ENCODE results near the gene MCF2L. TPM values are rescaled to one million over a fixed set of nuclear protein-coding genes. Genes with fewer than 3 reads are reported as not detected.

Gene MCF2L
- total RNA-seq, 4 donors from 2014 or later = 62.1 to 186 (median 91.3) TPM

DNA sequence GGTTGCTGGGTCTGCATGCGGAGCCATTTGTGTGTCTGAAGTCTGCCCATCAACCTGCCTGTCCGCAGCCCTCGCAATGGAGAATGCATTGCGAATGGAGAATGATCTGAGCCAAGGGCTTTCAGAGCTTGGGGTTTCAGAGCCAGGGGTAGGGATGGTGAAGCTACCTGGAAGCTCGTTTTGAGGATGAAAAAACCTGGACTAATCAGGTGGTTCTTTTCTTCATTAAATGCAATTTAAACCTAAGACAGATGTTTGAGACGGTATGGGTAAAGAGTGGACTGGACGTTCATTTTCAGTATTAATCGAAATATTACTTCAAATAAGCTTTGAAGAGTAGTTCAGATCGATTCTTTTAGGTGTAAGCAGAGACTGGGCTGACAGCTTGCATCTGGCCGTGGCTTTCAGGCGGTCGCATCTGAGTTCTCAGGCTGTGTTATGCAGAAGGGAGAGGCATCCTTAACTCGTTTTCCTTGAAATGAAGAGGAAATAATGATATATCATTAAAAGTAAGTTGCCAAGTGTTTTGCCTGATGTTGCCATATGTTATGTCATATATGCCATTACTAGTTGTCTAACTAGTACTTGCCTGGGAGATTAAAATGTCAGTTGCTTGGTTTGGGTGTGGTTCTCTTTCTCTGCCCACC, 801 bp downstream of the MCF2L start:
- Histone ChIP-seq H3K27me3 (peaks cover 32% of the 10 kb centered on the region), H3K27ac (peak overlapping the region; percentile 69 to 88 (median 78)), H3K4me3 (peak overlapping the region in 3 of 4 donors; percentile 39 to 55 (median 54)), H3K9me3 (no peaks in the 10 kb centered on the region), H3K4me1 (peaks cover 0 to 18% (median 7%) of the 10 kb centered on the region in 4 donors), H3K36me3 (no peaks in the 10 kb centered on the region)
- in situ Hi-C loops (cut with MboI; ENCODE audit: low pct_ligation_motif_present in 1 of 4, low pct_unique_long_range_greater_than_20kb in 1 of 4, low sequenced_read_pairs in 3 of 4) (loop anchor here in 1 of 4 donors (25.0 kb wide), 1 partner anchor 417 kb away; no protein-coding TSS in a partner anchor), intact Hi-C loops (cut with DNase I; ENCODE audit: low total_unique reads) (no loop called here)
- TF ChIP-seq POLR2AphosphoS5 (IDR thresholded peaks at IDR 0.05) (no peak), EP300 (IDR thresholded peaks at IDR 0.05; ENCODE audit: low read depth) (no peak), CTCF (IDR thresholded peaks at IDR 0.05) (no peak), POLR2A (IDR thresholded peaks at IDR 0.05) (no peak)
- WGBS, 2 donors (ENCODE audit: low coverage in 1 of 2) = 32 to 62% methylated on average over 8 to 13 of the region's 13 CpGs
- peak; percentile 4 for DNase-seq

DNA sequence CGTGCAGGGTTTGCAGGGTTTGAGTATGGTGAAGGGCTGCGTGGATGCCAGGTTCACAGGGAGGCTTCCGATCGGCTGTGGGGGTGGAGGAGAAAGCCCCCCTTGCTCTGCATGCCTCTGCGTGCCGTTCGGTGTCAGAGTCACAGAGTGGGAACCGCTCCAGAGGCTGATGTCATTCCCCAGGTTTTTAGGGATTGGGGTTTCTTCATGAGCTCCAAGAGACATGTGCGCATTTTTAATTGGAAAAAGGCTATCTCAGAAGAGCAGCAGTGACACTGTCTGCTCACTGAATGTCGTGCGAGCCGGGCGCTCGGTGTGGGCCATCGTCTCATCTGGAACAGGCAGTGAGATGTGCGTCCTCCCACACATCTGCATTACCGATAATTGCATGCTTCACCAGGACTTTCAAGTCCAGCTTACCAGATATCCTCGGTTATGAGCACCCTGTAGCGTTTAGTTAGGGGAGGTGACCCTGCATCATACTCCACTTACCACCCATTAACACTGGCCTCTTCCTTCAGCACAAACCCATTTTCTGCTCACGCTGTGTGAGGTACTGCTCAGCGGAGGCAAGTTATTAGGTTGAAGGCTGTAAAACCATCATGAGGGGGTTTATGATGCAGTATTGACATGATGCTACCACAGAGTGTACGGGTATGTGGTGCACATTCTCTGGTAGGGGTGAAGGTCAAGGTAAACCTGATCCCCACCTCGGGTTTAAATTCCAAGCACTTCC, 1.7 kb downstream of the MCF2L start:
- Histone ChIP-seq H3K27me3 (peaks cover 32% of the 10 kb centered on the region), H3K36me3 (no peaks in the 10 kb centered on the region), H3K4me3 (no peak overlapping the region), H3K27ac (no peak overlapping the region), H3K9me3 (no peaks in the 10 kb centered on the region), H3K4me1 (peaks cover 0 to 18% (median 7%) of the 10 kb centered on the region in 4 donors)
- DNase-seq = peak; percentile 3
- intact Hi-C loops (cut with DNase I; ENCODE audit: low total_unique reads) (no loop called here), in situ Hi-C loops (cut with MboI; ENCODE audit: low pct_ligation_motif_present in 1 of 4, low pct_unique_long_range_greater_than_20kb in 1 of 4, low sequenced_read_pairs in 3 of 4) (loop anchor here in 1 of 4 donors (25.0 kb wide), 1 partner anchor 417 kb away; no protein-coding TSS in a partner anchor)
- 85% methylated on average over 23 of the region's 23 CpGs; no CpG with 5 or more reads in 1 of the 2 donors for WGBS, 2 donors (ENCODE audit: low coverage in 1 of 2)
- TF ChIP-seq CTCF (IDR thresholded peaks at IDR 0.05) (no peak), POLR2AphosphoS5 (IDR thresholded peaks at IDR 0.05) (no peak), POLR2A (IDR thresholded peaks at IDR 0.05) (no peak), EP300 (IDR thresholded peaks at IDR 0.05; ENCODE audit: low read depth) (no peak)

DNA sequence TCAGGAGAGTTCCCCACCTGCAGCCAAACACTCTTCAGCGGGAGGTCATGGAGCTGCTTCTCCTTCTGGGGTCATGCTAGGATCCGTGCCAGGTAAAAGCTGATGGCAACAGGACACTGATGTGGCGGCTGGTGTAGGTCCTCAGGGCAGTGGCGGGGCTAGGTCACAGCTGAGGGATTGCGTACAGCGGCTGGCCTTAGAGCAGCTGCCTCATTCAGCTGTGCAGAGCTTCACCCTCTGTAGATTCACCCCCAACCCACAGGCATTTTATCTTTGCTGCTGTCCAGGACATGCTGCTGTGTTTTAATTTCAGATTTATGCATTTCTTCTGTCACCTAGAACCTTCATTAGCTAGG, 2.3 kb downstream of the MCF2L start:
- Histone ChIP-seq H3K4me1 (peaks cover 0 to 18% (median 7%) of the 10 kb centered on the region in 4 donors), H3K36me3 (no peaks in the 10 kb centered on the region), H3K27ac (no peak overlapping the region), H3K27me3 (peaks cover 32% of the 10 kb centered on the region), H3K4me3 (no peak overlapping the region), H3K9me3 (no peaks in the 10 kb centered on the region)
- peak; percentile 4 for DNase-seq
- 95% methylated on average over 6 of the region's 6 CpGs; no CpG with 5 or more reads in 1 of the 2 donors for WGBS, 2 donors (ENCODE audit: low coverage in 1 of 2)
- in situ Hi-C loops (cut with MboI; ENCODE audit: low pct_ligation_motif_present in 1 of 4, low pct_unique_long_range_greater_than_20kb in 1 of 4, low sequenced_read_pairs in 3 of 4) (loop anchor here in 1 of 4 donors (25.0 kb wide), 1 partner anchor 416 kb away; no protein-coding TSS in a partner anchor), intact Hi-C loops (cut with DNase I; ENCODE audit: low total_unique reads) (no loop called here)
- TF ChIP-seq POLR2AphosphoS5 (IDR thresholded peaks at IDR 0.05) (no peak), CTCF (IDR thresholded peaks at IDR 0.05) (no peak), POLR2A (IDR thresholded peaks at IDR 0.05) (no peak)

- Histone ChIP-seq H3K4me3 (no peak overlapping the region), H3K36me3 (no peaks in the 10 kb centered on the region), H3K27me3 (peaks cover 32% of the 10 kb centered on the region), H3K4me1 (peaks cover 0 to 18% (median 7%) of the 10 kb centered on the region in 4 donors), H3K9me3 (no peaks in the 10 kb centered on the region), H3K27ac (no peak overlapping the region)
- peak; percentile 0 for DNase-seq
- no peak for TF ChIP-seq POLR2A (IDR thresholded peaks at IDR 0.05)
- TF ChIP-seq CTCF (IDR thresholded peaks at IDR 0.05) = no peak
- no peak for TF ChIP-seq POLR2AphosphoS5 (IDR thresholded peaks at IDR 0.05)
- no peak for TF ChIP-seq EP300 (IDR thresholded peaks at IDR 0.05; ENCODE audit: low read depth)
- in situ Hi-C loops (cut with MboI; ENCODE audit: low pct_ligation_motif_present in 1 of 4, low pct_unique_long_range_greater_than_20kb in 1 of 4, low sequenced_read_pairs in 3 of 4) = loop anchor here in 1 of 4 donors (25.0 kb wide), 1 partner anchor 415 kb away; no protein-coding TSS in a partner anchor
- 71 to 91% methylated on average over 1 of the region's 1 CpG for WGBS, 2 donors (ENCODE audit: low coverage in 1 of 2)
- intact Hi-C loops (cut with DNase I; ENCODE audit: low total_unique reads) = no loop called here
Measured at GRCh38 chr13:112972258-112972657, 3.2 kb downstream of the MCF2L start.

Data from transverse colon (tissue), 4 donors.